Psoas muscle (tissue), 8 donors: ENCODE measurements around the gene CCDC86. TPM values are rescaled to one million over a fixed set of nuclear protein-coding genes. Genes with fewer than 3 reads are reported as not detected.

Source experiments
- ATAC-seq, 4 donors: fragments of 200-7000 bp; cut with Tn5 transposase; one replicate each; pipeline ENCODE4 v1.9.1; 2020; ENCODE audit warnings: moderate library complexity in 3 of 4, mild to moderate bottlenecking in 2 of 4
- DNase-seq, 2 donors: peaks; one replicate each; pipeline ENCODE4 v3.0.0-alpha.2; 2020
- H3K27ac ChIP-seq: fragments of 200-600 bp; one replicate; pipeline ENCODE4 v1.8.0; 2022
- H3K27me3 ChIP-seq, 3 donors: fragments of 200-600 bp in 1 of 3; one replicate each; pipeline versions ENCODE4 v1.6.1 to v1.8.0; 2013 to 2022; ENCODE audit warnings: low read length in 2 of 3, mild to moderate bottlenecking in 2 of 3, moderate library complexity in 1 of 3; ENCODE audit not compliant: insufficient read depth in 3 of 3
- H3K36me3 ChIP-seq, 2 donors: fragments of 200-600 bp in 1 of 2; one replicate each; pipeline versions ENCODE4 v1.6.1 to v1.8.0; 2013 to 2022; ENCODE audit warnings: low read depth in 1 of 2, mild to moderate bottlenecking in 1 of 2, moderate library complexity in 1 of 2; ENCODE audit not compliant: insufficient read depth in 1 of 2
- H3K4me1 ChIP-seq: fragments of 200-600 bp; one replicate; pipeline ENCODE4 v1.8.0; 2022
- H3K4me3 ChIP-seq: fragments of 200-600 bp; one replicate; pipeline ENCODE4 v1.8.0; 2022; ENCODE audit warnings: mild to moderate bottlenecking
- H3K9me3 ChIP-seq: fragments of 200-600 bp; one replicate; pipeline ENCODE4 v1.8.0; 2022
- WGBS, 3 donors: extraction: QIAGEN DNeasy Blood & Tissue Kit; methylation state at CpG; one replicate each; pipeline versions ENCODE4 v1.1.6 to v1.1.7; 2013; 5-methylcytosine and 5-hydroxymethylcytosine counted together
- intact Hi-C, 2 donors: fragments of 100-400 bp; cut with DNase I; formaldehyde crosslinking; loops; one replicate each; pipeline versions ENCODE4 v1.11.0 to v1.14.2; 2022
- polyA plus RNA-seq, 3 donors: library from polyadenylated mRNA; stranded (reverse); fragments of 200-250 nt; gene quantifications; one replicate each; pipeline ENCODE4 v1.2.3, GENCODE V29; 2013
- total RNA-seq, 4 donors: library from RNA; stranded (reverse); fragmentation: NEBNext Ultra II Directional in 2 of 4; extraction: Animal tissue kit (Norgen Biotek cat#: 25700) in 2 of 4; gene quantifications; one replicate each; pipeline versions ENCODE4 v1.2.1 to v1.2.4, GENCODE V29; 2021 to 2023
- TF ChIP-seq, protein P1 (sequence below): fragments of 200-600 bp; IDR thresholded peaks from one replicate; pipeline ENCODE4 v1.8.0; 2022; ENCODE audit warnings: antibody characterized with exemption
- donor health status: healthy with polysubstance abuse.
- donor health status: DM: no; HTN: no; CAD: no; lungs with moderate emphysema.
- donor health status: Bipolar disorder and iron deficiency.
- donor health status: healthy.
- donor health status: DM: yes; HTN: yes; CAD: no.
- donor health status: DM: no; HTN: no; CAD: no.
- donor health status: DM: no; HTN: no; CAD: no.
- donor health status: DM: yes; HTN: yes; CAD: no.

The CCDC86 gene
- total and polyA plus RNA-seq, 7 donors: 24.8 to 55.4 (median 36.2) TPM

DNA sequence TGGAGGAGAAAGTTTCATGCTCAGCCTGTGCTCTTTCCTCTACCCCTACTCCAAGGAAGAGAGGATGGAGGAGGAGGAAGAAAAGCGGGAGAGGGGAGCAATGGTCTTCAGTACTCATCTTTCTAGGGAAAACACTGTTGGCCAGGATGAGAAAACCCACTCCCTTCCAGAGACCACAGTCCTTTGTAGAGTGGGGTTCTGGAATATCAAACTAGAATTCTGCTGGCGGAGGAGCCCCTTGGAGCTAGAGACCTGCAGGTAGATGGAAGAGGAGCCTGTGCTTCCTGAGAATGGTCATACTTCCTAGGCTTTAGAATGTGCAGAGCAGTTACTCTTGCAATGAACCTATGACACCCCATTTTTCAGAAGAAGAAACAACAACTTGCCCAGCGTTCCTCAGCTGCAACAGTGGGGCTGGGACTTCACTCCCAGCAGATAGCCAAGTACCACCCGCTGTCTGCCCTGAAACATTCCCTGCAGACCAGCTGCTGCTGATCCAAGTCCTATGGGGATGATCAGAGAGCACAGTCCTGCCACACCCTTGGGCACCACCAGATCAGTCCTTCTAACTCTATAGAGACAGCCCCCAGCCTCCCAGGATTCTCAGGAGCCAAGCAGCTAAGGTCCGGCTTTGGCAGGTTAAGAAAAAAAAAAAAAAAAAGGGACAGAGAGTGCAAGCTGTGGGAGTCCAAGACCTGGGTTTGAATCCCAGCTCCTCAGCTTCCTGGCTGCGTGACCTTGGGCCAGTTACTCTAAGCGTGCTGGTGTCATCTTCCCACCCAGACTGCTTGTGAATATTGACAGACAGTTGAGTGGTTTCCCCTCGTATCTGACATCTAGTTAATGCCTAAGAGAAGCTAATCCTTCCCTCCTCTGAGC lies 13.2 kb downstream of the CCDC86 start:
- 37 to 54% (median 40%) methylated on average over 8 of the region's 8 CpGs for WGBS, 3 donors
- Histone ChIP-seq H3K4me3 (peak overlapping the region; percentile 34), H3K27me3 (no peaks in the 10 kb centered on the region), H3K27ac (no peak overlapping the region), H3K36me3 (peaks cover 3 to 34% of the 10 kb centered on the region in 2 donors), H3K9me3 (no peaks in the 10 kb centered on the region), H3K4me1 (no peaks in the 10 kb centered on the region)
- TF ChIP-seq, protein P1, sequence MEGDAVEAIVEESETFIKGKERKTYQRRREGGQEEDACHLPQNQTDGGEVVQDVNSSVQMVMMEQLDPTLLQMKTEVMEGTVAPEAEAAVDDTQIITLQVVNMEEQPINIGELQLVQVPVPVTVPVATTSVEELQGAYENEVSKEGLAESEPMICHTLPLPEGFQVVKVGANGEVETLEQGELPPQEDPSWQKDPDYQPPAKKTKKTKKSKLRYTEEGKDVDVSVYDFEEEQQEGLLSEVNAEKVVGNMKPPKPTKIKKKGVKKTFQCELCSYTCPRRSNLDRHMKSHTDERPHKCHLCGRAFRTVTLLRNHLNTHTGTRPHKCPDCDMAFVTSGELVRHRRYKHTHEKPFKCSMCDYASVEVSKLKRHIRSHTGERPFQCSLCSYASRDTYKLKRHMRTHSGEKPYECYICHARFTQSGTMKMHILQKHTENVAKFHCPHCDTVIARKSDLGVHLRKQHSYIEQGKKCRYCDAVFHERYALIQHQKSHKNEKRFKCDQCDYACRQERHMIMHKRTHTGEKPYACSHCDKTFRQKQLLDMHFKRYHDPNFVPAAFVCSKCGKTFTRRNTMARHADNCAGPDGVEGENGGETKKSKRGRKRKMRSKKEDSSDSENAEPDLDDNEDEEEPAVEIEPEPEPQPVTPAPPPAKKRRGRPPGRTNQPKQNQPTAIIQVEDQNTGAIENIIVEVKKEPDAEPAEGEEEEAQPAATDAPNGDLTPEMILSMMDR: no peak
- DNase-seq (peak in 1 of 2 donors; percentile 23), ATAC-seq (no peak)
- intact Hi-C loops: no loop called here

DNA sequence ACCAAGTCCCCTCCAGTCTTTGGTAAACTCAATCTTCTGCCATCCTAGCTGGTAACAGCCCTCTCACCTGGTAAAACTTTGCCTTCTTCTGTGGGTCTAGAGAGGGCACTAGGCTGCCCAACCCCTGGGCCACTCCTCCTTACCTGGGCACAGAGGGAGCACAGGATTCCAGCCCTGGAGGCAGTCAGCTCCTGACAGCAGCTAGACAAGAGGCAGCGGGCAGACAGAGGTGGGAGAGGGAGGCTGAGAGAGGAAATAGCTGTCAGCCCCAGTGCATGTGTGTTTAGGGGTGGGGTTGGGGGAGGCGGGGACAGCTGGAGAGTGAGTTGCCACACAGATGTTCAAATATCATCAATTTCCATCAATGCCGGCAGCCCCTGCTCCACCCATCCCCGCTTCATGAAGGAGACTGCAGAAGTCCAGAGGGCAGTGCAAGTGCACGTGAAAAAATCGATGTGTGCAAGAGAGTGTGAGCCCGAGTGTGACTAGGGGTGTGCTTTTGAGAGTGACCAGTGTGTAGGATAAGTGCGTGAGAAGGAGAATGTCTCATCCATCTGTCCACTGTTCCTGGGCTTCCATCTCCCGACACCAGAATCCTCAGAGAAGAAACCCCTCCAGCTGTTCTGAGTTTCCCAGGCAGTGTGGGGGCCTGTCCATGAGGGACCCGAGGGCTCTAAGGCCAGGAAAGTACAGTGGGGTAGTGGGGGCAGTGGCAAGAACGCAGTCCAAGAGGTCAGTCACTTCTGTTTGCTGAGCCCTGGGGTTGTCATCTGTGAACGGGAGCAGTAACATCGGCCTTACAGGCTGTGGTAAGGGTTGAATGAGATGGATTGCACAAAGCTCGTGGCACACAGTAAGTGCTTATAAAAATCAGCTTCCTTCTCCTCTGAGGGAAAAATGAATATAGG lies 14.1 kb downstream of the CCDC86 start, which contains the start of gene PTGDR2:
Gene PTGDR2, minus strand, starts transcription at position 225 of the 908 bp plus-strand sequence. CDS start 2,228 bp downstream, outside the sequence.
- Histone ChIP-seq H3K36me3 (peaks cover 0 to 25% of the 10 kb centered on the region in 2 donors), H3K4me1 (no peaks in the 10 kb centered on the region), H3K4me3 (peak within 1 kb of the TSS; percentile 34), H3K9me3 (no peaks in the 10 kb centered on the region), H3K27me3 (no peaks in the 10 kb centered on the region), H3K27ac (no peak within 1 kb of the TSS)
- WGBS, 3 donors: 49 to 54% (median 51%) methylated on average over 14 of the region's 14 CpGs
- intact Hi-C loops: no loop called here
- DNase-seq: peak in 1 of 2 donors; percentile 39
- no peak for ATAC-seq
- TF ChIP-seq, protein P1: no peak

DNA sequence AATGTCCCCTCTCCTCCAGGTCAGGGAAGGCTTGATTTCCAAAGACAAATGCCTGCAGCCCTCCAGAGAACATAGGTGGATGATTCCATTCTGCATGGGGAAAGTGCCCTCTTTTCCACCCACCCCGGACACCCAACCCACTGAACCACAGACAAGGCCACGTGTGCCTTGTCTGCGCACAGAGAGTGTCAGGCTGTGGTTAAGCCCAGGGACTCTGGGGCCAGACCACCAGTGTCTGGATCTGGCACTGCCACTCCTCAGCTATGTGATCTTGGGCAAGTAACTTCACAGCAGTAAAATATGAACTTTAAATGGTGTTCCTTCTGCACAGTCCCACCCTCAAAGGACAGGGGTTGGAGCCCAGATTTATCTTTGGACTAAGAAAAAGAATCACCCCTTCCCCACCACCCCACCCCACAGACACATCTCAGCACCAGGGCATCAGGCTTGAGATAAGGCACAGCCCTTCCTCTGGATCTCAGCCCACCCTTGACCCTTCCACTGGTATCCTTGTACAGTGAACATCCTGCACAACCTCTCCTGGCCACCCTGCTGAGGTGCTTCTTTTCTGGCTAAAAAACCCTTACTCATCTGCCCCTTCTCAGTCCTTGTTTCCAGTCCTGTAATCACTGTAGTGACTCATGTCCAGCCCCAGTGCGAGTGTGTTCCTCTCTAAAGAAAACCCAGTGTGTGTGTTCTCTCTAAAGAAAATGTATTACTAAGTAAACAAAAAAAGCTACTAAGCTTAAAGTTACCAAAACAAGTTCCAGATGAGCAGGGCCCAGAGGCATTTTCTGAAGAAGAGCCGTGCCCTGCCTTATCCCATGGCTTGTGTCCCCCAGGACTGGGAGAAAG lies 15.7 kb downstream of the CCDC86 start:
- peaks cover 0 to 9% of the 10 kb centered on the region in 2 donors for H3K36me3 ChIP-seq
- peak in 1 of 2 donors; percentile 6 for DNase-seq
- H3K27ac ChIP-seq: no peak overlapping the region
- H3K4me1 ChIP-seq: no peaks in the 10 kb centered on the region
- H3K9me3 ChIP-seq: no peaks in the 10 kb centered on the region
- no peaks in the 10 kb centered on the region for H3K27me3 ChIP-seq
- WGBS, 3 donors: 85 to 91% (median 86%) methylated on average over 5 of the region's 5 CpGs
- ATAC-seq: no peak
- intact Hi-C loops: no loop called here
- TF ChIP-seq, protein P1: no peak
- no peak overlapping the region for H3K4me3 ChIP-seq

DNA sequence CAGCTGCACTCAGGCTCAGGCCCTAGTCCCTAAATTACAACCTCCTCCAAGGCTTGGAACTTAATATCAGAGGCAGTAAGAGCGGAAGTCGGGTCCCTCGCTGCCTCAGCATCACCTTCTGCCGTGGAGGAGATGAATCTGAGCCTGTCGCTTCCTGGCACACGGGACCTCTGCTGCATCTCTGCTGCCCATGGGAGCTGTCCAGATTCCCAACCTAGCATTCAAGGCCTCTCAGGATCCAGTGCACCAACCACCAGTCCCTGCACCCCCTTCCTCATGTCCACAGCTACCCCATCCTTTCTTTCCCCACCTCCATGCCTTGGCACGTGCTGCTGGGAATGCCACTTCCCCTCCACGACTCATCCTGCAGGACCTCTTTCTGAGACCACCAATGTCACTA lies 16.3 kb downstream of the CCDC86 start:
- TF ChIP-seq, protein P1: no peak
- H3K9me3 ChIP-seq: no peaks in the 10 kb centered on the region
- H3K4me3 ChIP-seq: no peak overlapping the region
- ATAC-seq (no peak), DNase-seq (peak in 1 of 2 donors; percentile 33)
- no peaks in the 10 kb centered on the region for H3K27me3 ChIP-seq
- H3K27ac ChIP-seq: no peak overlapping the region
- WGBS, 3 donors: 71 to 76% (median 76%) methylated on average over 8 of the region's 8 CpGs
- H3K36me3 ChIP-seq: peaks cover 0 to 3% of the 10 kb centered on the region in 2 donors
- intact Hi-C loops: no loop called here
- no peaks in the 10 kb centered on the region for H3K4me1 ChIP-seq
